ENCODE data around the gene GPC5.

Gene GPC5

DNA sequence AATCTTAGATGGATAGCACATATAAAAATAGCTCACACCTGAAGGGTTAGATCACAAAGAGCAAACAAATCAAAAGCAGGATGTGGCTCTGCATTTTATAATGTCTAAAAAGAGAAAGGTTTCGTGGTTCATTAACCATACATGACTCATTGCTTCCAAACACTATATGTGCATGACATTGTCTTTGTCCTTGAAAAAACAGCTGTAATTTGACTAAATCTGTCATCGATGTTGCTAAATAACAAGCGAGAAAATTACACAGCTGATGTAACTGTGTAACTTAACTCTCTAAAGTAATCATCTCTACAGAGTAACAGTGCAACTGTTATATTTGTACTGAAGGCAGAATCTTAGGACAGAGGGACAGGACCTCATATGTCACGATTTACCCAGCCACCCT, 1445.1 kb downstream of the GPC5 start (continued):
- no peak for TF ChIP-seq ZNF37A (tag by site-specific recombination; IDR thresholded peaks at IDR 0.05)
- TF ChIP-seq FEZF1 (tag by site-specific recombination; IDR thresholded peaks at IDR 0.05), result peak; percentile 70
- TF ChIP-seq ZNF843 (tag by site-specific recombination; IDR thresholded peaks at IDR 0.05), result peak; percentile 76
- peak; percentile 79; the same call in 1 of the 2 replicates for TF ChIP-seq GLI2 (tag by site-specific recombination; IDR thresholded peaks at IDR 0.05; ENCODE audit: borderline replicate concordance, low read depth)
- 0 out of 2 replicates have a peak, but pooled peaks have one; percentile 25 for TF ChIP-seq SP2 (tag by site-specific recombination; IDR thresholded peaks at IDR 0.05)
- TF ChIP-seq, protein P1, sequence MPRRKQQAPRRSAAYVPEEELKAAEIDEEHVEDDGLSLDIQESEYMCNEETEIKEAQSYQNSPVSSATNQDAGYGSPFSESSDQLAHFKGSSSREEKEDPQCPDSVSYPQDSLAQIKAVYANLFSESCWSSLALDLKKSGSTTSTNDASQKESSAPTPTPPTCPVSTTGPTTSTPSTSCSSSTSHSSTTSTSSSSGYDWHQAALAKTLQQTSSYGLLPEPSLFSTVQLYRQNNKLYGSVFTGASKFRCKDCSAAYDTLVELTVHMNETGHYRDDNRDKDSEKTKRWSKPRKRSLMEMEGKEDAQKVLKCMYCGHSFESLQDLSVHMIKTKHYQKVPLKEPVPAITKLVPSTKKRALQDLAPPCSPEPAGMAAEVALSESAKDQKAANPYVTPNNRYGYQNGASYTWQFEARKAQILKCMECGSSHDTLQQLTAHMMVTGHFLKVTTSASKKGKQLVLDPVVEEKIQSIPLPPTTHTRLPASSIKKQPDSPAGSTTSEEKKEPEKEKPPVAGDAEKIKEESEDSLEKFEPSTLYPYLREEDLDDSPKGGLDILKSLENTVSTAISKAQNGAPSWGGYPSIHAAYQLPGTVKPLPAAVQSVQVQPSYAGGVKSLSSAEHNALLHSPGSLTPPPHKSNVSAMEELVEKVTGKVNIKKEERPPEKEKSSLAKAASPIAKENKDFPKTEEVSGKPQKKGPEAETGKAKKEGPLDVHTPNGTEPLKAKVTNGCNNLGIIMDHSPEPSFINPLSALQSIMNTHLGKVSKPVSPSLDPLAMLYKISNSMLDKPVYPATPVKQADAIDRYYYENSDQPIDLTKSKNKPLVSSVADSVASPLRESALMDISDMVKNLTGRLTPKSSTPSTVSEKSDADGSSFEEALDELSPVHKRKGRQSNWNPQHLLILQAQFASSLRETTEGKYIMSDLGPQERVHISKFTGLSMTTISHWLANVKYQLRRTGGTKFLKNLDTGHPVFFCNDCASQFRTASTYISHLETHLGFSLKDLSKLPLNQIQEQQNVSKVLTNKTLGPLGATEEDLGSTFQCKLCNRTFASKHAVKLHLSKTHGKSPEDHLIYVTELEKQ (tag by site-specific recombination; IDR thresholded peaks at IDR 0.05; ENCODE audit: borderline replicate concordance), result peak; percentile 60; the same call in 1 of the 2 replicates
- 0 out of 2 replicates have a peak, but pooled peaks have one; percentile 49 for TF ChIP-seq IKZF3 (tag by site-specific recombination; IDR thresholded peaks at IDR 0.05)
- peak; percentile 95 for TF ChIP-seq ZEB2 (tag by site-specific recombination; IDR thresholded peaks at IDR 0.05)
- TF ChIP-seq ZNF366 (tag by site-specific recombination; conservative IDR thresholded peaks at IDR 0.05), result peak; percentile 95
- TF ChIP-seq SCRT2 (tag by site-specific recombination; IDR thresholded peaks at IDR 0.05), result no peak; the same call in 1 of the 2 replicates
- no peak for TF ChIP-seq ZNF211 (tag by site-specific recombination; IDR thresholded peaks at IDR 0.05; ENCODE audit: low read depth)
- peak; percentile 77 for TF ChIP-seq OVOL3 (tag by site-specific recombination; IDR thresholded peaks at IDR 0.05)
- peak; percentile 93 for TF ChIP-seq ZNF629 (tag by site-specific recombination; IDR thresholded peaks at IDR 0.05)
- TF ChIP-seq OSR2 (tag by site-specific recombination; IDR thresholded peaks at IDR 0.05), result peak; percentile 51; the same call in 1 of the 2 replicates
- TF ChIP-seq ZNF561 (tag by site-specific recombination; IDR thresholded peaks at IDR 0.05; ENCODE audit: borderline replicate concordance), result 0 out of 2 replicates have a peak, but pooled peaks have one; percentile 37
- TF ChIP-seq, protein P2, sequence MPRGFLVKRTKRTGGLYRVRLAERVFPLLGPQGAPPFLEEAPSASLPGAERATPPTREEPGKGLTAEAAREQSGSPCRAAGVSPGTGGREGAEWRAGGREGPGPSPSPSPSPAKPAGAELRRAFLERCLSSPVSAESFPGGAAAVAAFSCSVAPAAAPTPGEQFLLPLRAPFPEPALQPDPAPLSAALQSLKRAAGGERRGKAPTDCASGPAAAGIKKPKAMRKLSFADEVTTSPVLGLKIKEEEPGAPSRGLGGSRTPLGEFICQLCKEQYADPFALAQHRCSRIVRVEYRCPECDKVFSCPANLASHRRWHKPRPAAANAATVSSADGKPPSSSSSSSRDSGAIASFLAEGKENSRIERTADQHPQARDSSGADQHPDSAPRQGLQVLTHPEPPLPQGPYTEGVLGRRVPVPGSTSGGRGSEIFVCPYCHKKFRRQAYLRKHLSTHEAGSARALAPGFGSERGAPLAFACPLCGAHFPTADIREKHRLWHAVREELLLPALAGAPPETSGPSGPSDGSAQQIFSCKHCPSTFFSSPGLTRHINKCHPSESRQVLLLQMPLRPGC (tag by site-specific recombination; IDR thresholded peaks at IDR 0.05), result peak; percentile 78; the same call in 1 of the 2 replicates
- TF ChIP-seq, protein P3, sequence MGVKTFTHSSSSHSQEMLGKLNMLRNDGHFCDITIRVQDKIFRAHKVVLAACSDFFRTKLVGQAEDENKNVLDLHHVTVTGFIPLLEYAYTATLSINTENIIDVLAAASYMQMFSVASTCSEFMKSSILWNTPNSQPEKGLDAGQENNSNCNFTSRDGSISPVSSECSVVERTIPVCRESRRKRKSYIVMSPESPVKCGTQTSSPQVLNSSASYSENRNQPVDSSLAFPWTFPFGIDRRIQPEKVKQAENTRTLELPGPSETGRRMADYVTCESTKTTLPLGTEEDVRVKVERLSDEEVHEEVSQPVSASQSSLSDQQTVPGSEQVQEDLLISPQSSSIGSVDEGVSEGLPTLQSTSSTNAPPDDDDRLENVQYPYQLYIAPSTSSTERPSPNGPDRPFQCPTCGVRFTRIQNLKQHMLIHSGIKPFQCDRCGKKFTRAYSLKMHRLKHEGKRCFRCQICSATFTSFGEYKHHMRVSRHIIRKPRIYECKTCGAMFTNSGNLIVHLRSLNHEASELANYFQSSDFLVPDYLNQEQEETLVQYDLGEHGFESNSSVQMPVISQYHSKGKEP (tag by site-specific recombination; IDR thresholded peaks at IDR 0.05), result no peak
- TF ChIP-seq, protein P4, sequence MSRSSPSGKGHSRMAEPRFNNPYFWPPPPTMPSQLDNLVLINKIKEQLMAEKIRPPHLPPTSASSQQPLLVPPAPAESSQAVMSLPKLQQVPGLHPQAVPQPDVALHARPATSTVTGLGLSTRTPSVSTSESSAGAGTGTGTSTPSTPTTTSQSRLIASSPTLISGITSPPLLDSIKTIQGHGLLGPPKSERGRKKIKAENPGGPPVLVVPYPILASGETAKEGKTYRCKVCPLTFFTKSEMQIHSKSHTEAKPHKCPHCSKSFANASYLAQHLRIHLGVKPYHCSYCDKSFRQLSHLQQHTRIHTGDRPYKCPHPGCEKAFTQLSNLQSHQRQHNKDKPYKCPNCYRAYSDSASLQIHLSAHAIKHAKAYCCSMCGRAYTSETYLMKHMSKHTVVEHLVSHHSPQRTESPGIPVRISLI (tag by site-specific recombination; IDR thresholded peaks at IDR 0.05), result peak; percentile 98
- peak; percentile 88; the same call in 1 of the 2 replicates for TF ChIP-seq ZNF324 (tag by site-specific recombination; IDR thresholded peaks at IDR 0.05)
- no peak for TF ChIP-seq ZNF549 (tag by site-specific recombination; IDR thresholded peaks at IDR 0.05)
- TF ChIP-seq, protein P5, sequence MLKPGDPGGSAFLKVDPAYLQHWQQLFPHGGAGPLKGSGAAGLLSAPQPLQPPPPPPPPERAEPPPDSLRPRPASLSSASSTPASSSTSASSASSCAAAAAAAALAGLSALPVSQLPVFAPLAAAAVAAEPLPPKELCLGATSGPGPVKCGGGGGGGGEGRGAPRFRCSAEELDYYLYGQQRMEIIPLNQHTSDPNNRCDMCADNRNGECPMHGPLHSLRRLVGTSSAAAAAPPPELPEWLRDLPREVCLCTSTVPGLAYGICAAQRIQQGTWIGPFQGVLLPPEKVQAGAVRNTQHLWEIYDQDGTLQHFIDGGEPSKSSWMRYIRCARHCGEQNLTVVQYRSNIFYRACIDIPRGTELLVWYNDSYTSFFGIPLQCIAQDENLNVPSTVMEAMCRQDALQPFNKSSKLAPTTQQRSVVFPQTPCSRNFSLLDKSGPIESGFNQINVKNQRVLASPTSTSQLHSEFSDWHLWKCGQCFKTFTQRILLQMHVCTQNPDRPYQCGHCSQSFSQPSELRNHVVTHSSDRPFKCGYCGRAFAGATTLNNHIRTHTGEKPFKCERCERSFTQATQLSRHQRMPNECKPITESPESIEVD (tag by site-specific recombination; IDR thresholded peaks at IDR 0.05), result peak; percentile 83
- TF ChIP-seq ZBTB1 (tag by site-specific recombination; IDR thresholded peaks at IDR 0.05), result no peak
- TF ChIP-seq, protein P6, sequence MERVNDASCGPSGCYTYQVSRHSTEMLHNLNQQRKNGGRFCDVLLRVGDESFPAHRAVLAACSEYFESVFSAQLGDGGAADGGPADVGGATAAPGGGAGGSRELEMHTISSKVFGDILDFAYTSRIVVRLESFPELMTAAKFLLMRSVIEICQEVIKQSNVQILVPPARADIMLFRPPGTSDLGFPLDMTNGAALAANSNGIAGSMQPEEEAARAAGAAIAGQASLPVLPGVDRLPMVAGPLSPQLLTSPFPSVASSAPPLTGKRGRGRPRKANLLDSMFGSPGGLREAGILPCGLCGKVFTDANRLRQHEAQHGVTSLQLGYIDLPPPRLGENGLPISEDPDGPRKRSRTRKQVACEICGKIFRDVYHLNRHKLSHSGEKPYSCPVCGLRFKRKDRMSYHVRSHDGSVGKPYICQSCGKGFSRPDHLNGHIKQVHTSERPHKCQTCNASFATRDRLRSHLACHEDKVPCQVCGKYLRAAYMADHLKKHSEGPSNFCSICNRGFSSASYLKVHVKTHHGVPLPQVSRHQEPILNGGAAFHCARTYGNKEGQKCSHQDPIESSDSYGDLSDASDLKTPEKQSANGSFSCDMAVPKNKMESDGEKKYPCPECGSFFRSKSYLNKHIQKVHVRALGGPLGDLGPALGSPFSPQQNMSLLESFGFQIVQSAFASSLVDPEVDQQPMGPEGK (tag by site-specific recombination; IDR thresholded peaks at IDR 0.05), result 0 out of 2 replicates have a peak, but pooled peaks have one; percentile 19
- TF ChIP-seq ZNF610 (tag by site-specific recombination; IDR thresholded peaks at IDR 0.05; ENCODE audit: borderline replicate concordance), result no peak
- TF ChIP-seq, protein P7, sequence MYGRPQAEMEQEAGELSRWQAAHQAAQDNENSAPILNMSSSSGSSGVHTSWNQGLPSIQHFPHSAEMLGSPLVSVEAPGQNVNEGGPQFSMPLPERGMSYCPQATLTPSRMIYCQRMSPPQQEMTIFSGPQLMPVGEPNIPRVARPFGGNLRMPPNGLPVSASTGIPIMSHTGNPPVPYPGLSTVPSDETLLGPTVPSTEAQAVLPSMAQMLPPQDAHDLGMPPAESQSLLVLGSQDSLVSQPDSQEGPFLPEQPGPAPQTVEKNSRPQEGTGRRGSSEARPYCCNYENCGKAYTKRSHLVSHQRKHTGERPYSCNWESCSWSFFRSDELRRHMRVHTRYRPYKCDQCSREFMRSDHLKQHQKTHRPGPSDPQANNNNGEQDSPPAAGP (tag by site-specific recombination; IDR thresholded peaks at IDR 0.05), result no peak
- no peak for TF ChIP-seq MEIS1 (CRISPR knock-in tag; IDR thresholded peaks at IDR 0.05; ENCODE audit: borderline replicate concordance)
- TF ChIP-seq ZNF501 (tag by site-specific recombination; IDR thresholded peaks at IDR 0.05), result no peak

Measured in HEK293 (cell line).